Measurements from ENCODE around the gene GAS2.

The GAS2 gene

GRCh38 chr11:22674470-22675439, 8.3 kb downstream of the GAS2 start:
- DNase-seq (ENCODE audit: low spot score), result no peak

- no peak for DNase-seq (ENCODE audit: low spot score)
These were observed 10.9 kb downstream of the GAS2 start for GRCh38 chr11:22677153-22677903.

- no peak for DNase-seq (ENCODE audit: low spot score)
These were observed 14.2 kb downstream of the GAS2 start for GRCh38 chr11:22680628-22681027.

GRCh38 chr11:22681281-22681812, 14.9 kb downstream of the GAS2 start:
- peak; percentile 7 for DNase-seq (ENCODE audit: low spot score)

- no peak for DNase-seq (ENCODE audit: low spot score)
These were observed 17.7 kb downstream of the GAS2 start for GRCh38 chr11:22684082-22684481.

- DNase-seq (ENCODE audit: low spot score), result no peak
These were observed 18.7 kb downstream of the GAS2 start for GRCh38 chr11:22685111-22685510.

GRCh38 chr11:22688914-22689313, 22.5 kb downstream of the GAS2 start:
- DNase-seq (ENCODE audit: low spot score), result no peak

GRCh38 chr11:22690257-22690656, 23.8 kb downstream of the GAS2 start:
- DNase-seq (ENCODE audit: low spot score), result no peak

- DNase-seq (ENCODE audit: low spot score), result no peak
These were observed 24.5 kb downstream of the GAS2 start for GRCh38 chr11:22690871-22691270.

- DNase-seq (ENCODE audit: low spot score), result no peak
These were observed 33.0 kb downstream of the GAS2 start for GRCh38 chr11:22699388-22699787.

GRCh38 chr11:22702031-22702430, 35.6 kb downstream of the GAS2 start:
- no peak for DNase-seq (ENCODE audit: low spot score)

GRCh38 chr11:22703040-22703439, 36.6 kb downstream of the GAS2 start:
- DNase-seq (ENCODE audit: low spot score), result no peak

- no peak for DNase-seq (ENCODE audit: low spot score)
These were observed 37.2 kb downstream of the GAS2 start for GRCh38 chr11:22703591-22703990.

GRCh38 chr11:22707119-22707899, 40.9 kb downstream of the GAS2 start:
- no peak for DNase-seq (ENCODE audit: low spot score)

GRCh38 chr11:22711071-22711770, 44.8 kb downstream of the GAS2 start:
- no peak for DNase-seq (ENCODE audit: low spot score)

GRCh38 chr11:22711880-22712279, 45.5 kb downstream of the GAS2 start:
- no peak for DNase-seq (ENCODE audit: low spot score)

- DNase-seq (ENCODE audit: low spot score), result no peak
These were observed 46.9 kb downstream of the GAS2 start for GRCh38 chr11:22713336-22713735.

- DNase-seq (ENCODE audit: low spot score), result no peak
These were observed 49.6 kb downstream of the GAS2 start for GRCh38 chr11:22715971-22716370.

GRCh38 chr11:22720457-22720856, 54.0 kb downstream of the GAS2 start:
- no peak for DNase-seq (ENCODE audit: low spot score)

GRCh38 chr11:22723274-22723673, 56.9 kb downstream of the GAS2 start:
- no peak for DNase-seq (ENCODE audit: low spot score)

- no peak for DNase-seq (ENCODE audit: low spot score)
These were observed 58.7 kb downstream of the GAS2 start for GRCh38 chr11:22725079-22725478.

Measured in NAMALWA (cell line).